Chondrocyte (in vitro differentiated cells): ENCODE results near the gene PLEKHJ1. TPM values are rescaled to one million over a fixed set of nuclear protein-coding genes. Genes with fewer than 3 reads are reported as not detected.
"Not testable (repeated sequence)": the region's sequence is repeated elsewhere in the genome, so short reads cannot be mapped to it uniquely, and the experiment has no call there.

Experiments
- DNase-seq: peaks from one replicate; pipeline ENCODE4 v3.0.0; 2021; ENCODE audit warnings: mixed read lengths, low spot score
- H3K27ac Mint-ChIP-seq: one replicate; pipeline ENCODE4 v1.8.0; 2021; ENCODE audit warnings: mild to moderate bottlenecking, moderate library complexity, mixed read lengths; ENCODE audit not compliant: unreplicated experiment
- H3K27me3 Mint-ChIP-seq: 2 replicates; pipeline ENCODE4 v1.8.0; 2021; ENCODE audit warnings: low read depth, mixed read lengths
- H3K36me3 Mint-ChIP-seq: 2 replicates; pipeline ENCODE4 v1.8.0; 2021; ENCODE audit warnings: low read depth, mixed read lengths
- H3K4me1 Mint-ChIP-seq: 2 replicates; pipeline ENCODE4 v1.8.0; 2021; ENCODE audit warnings: low read depth, mild to moderate bottlenecking, mixed read lengths
- H3K4me3 Mint-ChIP-seq: one replicate; pipeline ENCODE4 v1.8.0; 2021; ENCODE audit warnings: mild to moderate bottlenecking, moderate library complexity, mixed read lengths; ENCODE audit not compliant: unreplicated experiment
- H3K9me3 Mint-ChIP-seq: 2 replicates; pipeline ENCODE4 v1.8.0; 2021; ENCODE audit warnings: low read depth, mixed read lengths
- long read RNA-seq: library from polyadenylated mRNA; stranded (forward); transcript quantifications from one replicate; pipeline ENCODE4 v2.0.0, GENCODE V29; 2021
- total RNA-seq: library from RNA; stranded (reverse); gene quantifications from 3 replicates; pipeline ENCODE4 v1.2.1, GENCODE V29; 2021
- TF ChIP-seq, protein P1 (sequence below): fragments of 200-600 bp; sonication (generic); IDR thresholded peaks from 2 replicates; pipeline ENCODE4 v1.5.0; 2021; ENCODE audit warnings: antibody characterized with exemption, mild to moderate bottlenecking, moderate library complexity

Gene PLEKHJ1, protein sequence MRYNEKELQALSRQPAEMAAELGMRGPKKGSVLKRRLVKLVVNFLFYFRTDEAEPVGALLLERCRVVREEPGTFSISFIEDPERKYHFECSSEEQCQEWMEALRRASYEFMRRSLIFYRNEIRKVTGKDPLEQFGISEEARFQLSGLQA
- 36.6 to 45.4 TPM (median 42.4 TPM) in 3 replicates for total RNA-seq
- long read RNA-seq, transcript PLEKHJ1-201 (6 exons, 1,206 nt) = major isoform, 59 of 75 reads
- long read RNA-seq, partial matches to known transcripts = 3 of 75 reads
- long read RNA-seq, other reads (novel, unspliced or antisense) = 4 of 75 reads

DNA sequence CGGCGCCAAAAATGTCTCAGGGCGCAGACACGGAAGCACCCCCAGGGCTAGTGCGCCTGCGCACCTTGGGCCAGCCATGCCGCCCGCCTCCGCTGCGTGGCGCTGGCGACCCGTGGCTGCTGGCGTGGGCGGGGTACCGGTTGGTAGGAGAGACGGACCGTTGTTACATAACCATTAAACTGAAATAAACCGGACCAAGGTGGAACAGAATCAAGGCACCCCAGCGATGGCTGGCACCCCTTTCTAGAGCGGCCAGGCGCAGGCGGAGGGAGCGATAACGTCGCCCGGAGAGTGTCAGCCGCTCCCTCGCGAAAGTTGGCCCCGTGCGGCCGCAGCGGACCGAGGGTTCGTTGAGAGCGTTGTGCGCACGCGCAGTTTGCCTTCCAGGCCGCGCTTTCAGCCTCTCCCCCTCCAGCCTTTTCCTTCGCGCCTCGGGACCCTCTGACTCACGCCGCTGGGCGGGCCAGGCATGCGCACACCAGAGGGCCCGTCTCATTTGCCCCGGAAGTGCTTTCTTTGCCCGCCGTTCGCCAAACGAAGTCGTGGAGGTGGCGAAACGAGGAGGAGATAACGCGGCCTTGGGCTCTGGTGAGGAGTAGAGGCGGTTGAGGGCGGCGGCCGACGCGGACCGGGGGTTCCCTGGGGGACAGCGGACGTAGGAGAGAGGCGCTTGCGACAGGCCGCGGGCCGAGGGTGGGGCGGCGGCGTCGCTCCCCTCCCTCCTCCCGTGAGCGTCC is at the start of gene PLEKHJ1, which contains the start of gene SF3A2:
PLEKHJ1 (minus strand) TSS at position 16 of the 737 bp plus-strand sequence. CDS start 81 bp downstream, outside the sequence.
SF3A2 (plus strand) TSS at position 511 of the 737 bp plus-strand sequence. CDS start 6,595 bp downstream, outside the sequence.
- Mint-ChIP-seq H3K27ac (peak within 1 kb of the TSS; percentile 100), H3K9me3 (no peaks in the 10 kb centered on the region), H3K27me3 (no peaks in the 10 kb centered on the region), H3K4me1 (peaks cover 61% of the 10 kb centered on the region), H3K36me3 (peaks cover 3% of the 10 kb centered on the region), H3K4me3 (peak within 1 kb of the TSS; percentile 96)
- TF ChIP-seq, protein P1, sequence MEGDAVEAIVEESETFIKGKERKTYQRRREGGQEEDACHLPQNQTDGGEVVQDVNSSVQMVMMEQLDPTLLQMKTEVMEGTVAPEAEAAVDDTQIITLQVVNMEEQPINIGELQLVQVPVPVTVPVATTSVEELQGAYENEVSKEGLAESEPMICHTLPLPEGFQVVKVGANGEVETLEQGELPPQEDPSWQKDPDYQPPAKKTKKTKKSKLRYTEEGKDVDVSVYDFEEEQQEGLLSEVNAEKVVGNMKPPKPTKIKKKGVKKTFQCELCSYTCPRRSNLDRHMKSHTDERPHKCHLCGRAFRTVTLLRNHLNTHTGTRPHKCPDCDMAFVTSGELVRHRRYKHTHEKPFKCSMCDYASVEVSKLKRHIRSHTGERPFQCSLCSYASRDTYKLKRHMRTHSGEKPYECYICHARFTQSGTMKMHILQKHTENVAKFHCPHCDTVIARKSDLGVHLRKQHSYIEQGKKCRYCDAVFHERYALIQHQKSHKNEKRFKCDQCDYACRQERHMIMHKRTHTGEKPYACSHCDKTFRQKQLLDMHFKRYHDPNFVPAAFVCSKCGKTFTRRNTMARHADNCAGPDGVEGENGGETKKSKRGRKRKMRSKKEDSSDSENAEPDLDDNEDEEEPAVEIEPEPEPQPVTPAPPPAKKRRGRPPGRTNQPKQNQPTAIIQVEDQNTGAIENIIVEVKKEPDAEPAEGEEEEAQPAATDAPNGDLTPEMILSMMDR = peak; percentile 98
- no peak for DNase-seq

DNA sequence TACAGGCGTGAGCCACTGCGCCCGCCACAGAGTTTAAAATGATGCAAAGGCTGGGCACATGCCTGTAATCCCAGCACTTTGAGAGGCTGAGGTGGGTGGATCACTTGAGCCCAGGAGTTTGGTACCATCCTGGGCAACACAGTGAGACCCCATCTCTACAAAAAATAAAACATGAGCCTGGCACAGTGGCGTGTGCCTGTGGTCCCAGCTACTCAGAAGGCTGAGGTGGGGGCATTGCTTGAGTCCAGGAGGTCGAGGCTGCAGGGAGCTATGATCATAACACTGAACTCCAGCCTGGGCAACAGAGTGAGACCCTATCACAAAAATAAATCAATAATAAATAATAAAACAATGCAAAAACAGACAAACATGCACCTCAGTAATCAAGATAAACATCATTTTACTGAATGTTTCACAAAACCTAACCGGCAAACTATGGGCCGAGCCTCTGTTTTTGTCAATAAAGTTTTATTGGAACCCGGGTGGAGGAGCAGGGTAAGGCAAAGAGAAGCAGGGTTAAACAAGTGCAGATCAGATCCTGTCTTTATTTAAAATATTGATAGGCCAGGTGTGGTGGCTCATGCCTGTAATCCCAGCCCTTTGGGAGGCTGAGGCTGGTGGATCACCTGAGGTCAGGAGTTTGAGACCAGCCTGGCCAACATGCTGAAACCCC is 47.8 kb upstream of the PLEKHJ1 start:
- peaks cover 7% of the 10 kb centered on the region for H3K27me3 Mint-ChIP-seq
- H3K36me3 Mint-ChIP-seq = no peaks in the 10 kb centered on the region
- H3K4me1 Mint-ChIP-seq = peaks cover 16% of the 10 kb centered on the region
- no peaks in the 10 kb centered on the region for H3K9me3 Mint-ChIP-seq
- no peak overlapping the region for H3K27ac Mint-ChIP-seq
- no peak for DNase-seq
- no peak overlapping the region for H3K4me3 Mint-ChIP-seq
- TF ChIP-seq, protein P1 = no peak

DNA sequence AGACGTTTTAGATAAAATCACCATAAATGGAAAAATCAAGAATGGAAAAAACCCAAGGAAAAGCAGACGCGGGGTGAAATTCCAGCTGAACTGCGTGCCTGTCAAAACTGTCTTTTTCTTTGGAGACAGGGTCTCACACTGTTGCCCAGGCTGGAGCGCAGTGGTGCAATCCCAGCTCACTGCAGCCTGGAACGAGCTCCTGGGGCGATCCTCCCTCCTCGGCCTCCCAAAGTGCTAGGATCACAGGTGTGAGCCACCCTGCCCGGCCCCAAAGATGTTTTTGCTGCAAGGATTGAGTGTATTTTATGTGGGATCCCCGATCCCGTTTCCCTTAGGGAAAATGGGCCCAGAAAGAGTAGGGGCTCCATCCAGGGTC is 46.7 kb upstream of the PLEKHJ1 start:
- Mint-ChIP-seq H3K4me3 (peak overlapping the region; percentile 53), H3K27ac (peak overlapping the region; percentile 42), H3K4me1 (peaks cover 16% of the 10 kb centered on the region), H3K9me3 (no peaks in the 10 kb centered on the region), H3K27me3 (no peaks in the 10 kb centered on the region), H3K36me3 (no peaks in the 10 kb centered on the region)
- TF ChIP-seq, protein P1 = no peak
- DNase-seq = no peak

DNA sequence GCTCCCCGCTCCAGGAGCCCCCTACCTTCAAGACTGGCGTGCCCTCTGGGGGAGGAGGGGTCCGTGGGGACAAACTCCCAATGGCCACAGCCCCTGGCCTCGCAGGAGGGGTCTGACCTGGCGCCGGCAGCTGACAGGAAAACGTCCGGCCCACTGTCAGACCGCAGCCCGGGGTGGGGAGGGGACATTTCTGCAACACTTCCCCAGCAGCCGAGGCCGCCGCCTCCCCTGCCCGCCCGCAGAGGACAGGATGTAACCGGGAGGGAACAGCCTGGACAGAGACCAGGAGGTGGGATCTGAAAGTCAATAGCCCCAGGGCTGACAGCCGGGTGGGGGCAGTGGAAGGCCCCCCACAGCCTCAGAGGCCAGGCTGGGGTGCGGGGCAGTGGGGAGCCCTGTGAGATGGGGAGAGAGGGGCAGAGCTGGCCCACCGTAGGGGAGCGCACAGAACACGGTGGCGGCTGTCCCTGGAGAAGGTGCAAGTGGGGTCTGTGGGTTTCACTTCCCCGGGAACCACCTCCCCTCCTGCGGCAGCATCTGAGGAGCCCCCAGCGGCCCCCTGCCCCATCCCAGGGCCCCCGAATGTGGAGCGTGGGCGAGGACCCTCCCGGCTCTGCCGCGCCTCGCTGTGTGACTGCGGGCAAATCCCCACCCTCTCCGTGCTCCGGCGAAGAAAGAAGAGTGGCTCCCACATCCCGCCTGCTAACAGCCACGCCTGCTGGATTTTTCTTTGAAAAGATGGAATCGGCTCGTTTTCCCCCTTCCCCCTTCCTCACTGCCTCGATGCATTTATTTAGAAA is 46.1 kb upstream of the PLEKHJ1 start, which contains the start of gene PEAK3:
PEAK3 (minus strand) TSS at position 114 of the 800 bp plus-strand sequence. CDS start 1,244 bp downstream, outside the sequence.
- Mint-ChIP-seq H3K27me3 (no peaks in the 10 kb centered on the region), H3K27ac (peak within 1 kb of the TSS; percentile 69), H3K9me3 (no peaks in the 10 kb centered on the region)

DNA sequence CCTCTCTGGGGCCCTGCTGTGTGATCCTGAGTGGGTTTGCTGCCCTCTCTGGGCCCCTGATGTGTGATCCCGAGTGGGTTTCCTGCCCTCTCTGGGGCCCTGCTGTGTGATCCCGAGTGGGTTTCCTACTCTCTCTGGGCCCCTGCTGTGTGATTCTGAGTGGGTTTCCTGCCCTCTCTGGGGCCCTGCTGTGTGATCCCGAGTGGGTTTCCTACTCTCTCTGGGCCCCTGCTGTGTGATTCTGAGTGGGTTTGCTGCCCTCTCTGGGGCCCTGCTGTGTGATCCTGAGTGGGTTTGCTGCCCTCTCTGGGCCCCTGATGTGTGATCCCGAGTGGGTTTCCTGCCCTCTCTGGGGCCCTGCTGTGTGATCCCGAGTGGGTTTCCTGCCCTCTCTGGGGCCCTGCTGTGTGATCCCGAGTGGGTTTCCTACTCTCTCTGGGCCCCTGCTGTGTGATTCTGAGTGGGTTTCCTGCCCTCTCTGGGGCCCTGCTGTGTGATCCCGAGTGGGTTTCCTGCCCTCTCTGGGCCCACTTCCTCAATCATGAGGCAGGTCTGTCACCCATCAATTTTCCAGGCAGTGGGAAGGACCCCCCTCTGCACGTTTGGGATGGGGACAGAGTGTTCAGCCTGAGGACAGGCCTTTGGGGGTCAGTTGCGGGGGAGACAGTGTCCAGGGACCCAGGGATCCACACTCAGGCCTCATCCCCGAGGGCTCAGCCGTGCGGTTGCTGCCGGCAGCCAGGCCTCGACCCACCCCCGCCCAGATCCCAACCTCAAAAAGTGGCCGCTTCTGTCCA is 45.3 kb upstream of the PLEKHJ1 start:
- H3K27ac Mint-ChIP-seq = peak overlapping the region; percentile 69
- peak overlapping the region; percentile 64 for H3K4me3 Mint-ChIP-seq
- not testable (repeated sequence) for H3K9me3 Mint-ChIP-seq, H3K36me3 Mint-ChIP-seq, DNase-seq, H3K27me3 Mint-ChIP-seq
- H3K4me1 Mint-ChIP-seq = peaks cover 16% of the 10 kb centered on the region

More for the DNA sequence above, 46.1 kb upstream of the PLEKHJ1 start, which contains the start of gene PEAK3:
- DNase-seq = no peak
- H3K4me1 Mint-ChIP-seq = peaks cover 16% of the 10 kb centered on the region
- peak within 1 kb of the TSS; percentile 64 for H3K4me3 Mint-ChIP-seq
- TF ChIP-seq, protein P1 = peak; percentile 13
- peaks cover under 1% of the 10 kb centered on the region for H3K36me3 Mint-ChIP-seq
